Tibial artery (tissue), 4 donors: ENCODE results near the gene PRCD.
A peak's percentile ranks its signal among the peaks of the same experiment; 100 is the strongest.

ENCODE experiments used
- DNase-seq, 2 donors: peaks; one replicate each; pipeline ENCODE4 v3.0.0-alpha.2; 2019
- H3K27ac ChIP-seq, 2 donors: fragments of 200-600 bp; sonication (generic) in 1 of 2; 1 replicate in 1 of 2; 2 replicates in 1 of 2; pipeline ENCODE4 v1.5.1; 2018 to 2019; ENCODE audit warnings: mild to moderate bottlenecking in 1 of 2
- H3K27me3 ChIP-seq, 2 donors: fragments of 200-600 bp; sonication (generic) in 1 of 2; one replicate each; pipeline versions ENCODE4 v1.5.1 to v1.6.0; 2016 to 2019
- H3K36me3 ChIP-seq, 3 donors: fragments of 200-600 bp; sonication (generic) in 2 of 3; one replicate each; pipeline ENCODE4 v1.5.1; 2016 to 2019; ENCODE audit warnings: mild to moderate bottlenecking in 2 of 3
- H3K4me1 ChIP-seq, 4 donors: fragments of 200-600 bp; sonication (generic) in 2 of 4; 1 replicate in 3 of 4; 2 replicates in 1 of 4; pipeline ENCODE4 v1.5.1; 2016 to 2019
- H3K4me3 ChIP-seq, 2 donors: fragments of 200-600 bp; sonication (generic) in 1 of 2; 1 replicate in 1 of 2; 2 replicates in 1 of 2; pipeline ENCODE4 v1.5.1; 2018 to 2019; ENCODE audit warnings: mild to moderate bottlenecking in 2 of 2
- H3K9me3 ChIP-seq, 3 donors: fragments of 200-600 bp; sonication (generic) in 1 of 3; one replicate each; pipeline ENCODE4 v1.5.1; 2016 to 2019
- intact Hi-C: fragments of 100-400 bp; cut with DNase I; formaldehyde crosslinking; loops from one replicate; pipeline ENCODE4 v1.15.0; 2023; ENCODE audit warnings: low total_unique reads
- TF ChIP-seq, protein P1 (sequence below), 2 experiments: fragments of 200-600 bp in 1 of 2; fragments of 450-650 bp in 1 of 2; IDR thresholded peaks; one replicate each; pipeline ENCODE4 v1.5.1; 2017 to 2019; ENCODE audit warnings: antibody characterized with exemption in 2 of 2, mild to moderate bottlenecking in 1 of 2, moderate library complexity in 1 of 2

Gene PRCD

DNA sequence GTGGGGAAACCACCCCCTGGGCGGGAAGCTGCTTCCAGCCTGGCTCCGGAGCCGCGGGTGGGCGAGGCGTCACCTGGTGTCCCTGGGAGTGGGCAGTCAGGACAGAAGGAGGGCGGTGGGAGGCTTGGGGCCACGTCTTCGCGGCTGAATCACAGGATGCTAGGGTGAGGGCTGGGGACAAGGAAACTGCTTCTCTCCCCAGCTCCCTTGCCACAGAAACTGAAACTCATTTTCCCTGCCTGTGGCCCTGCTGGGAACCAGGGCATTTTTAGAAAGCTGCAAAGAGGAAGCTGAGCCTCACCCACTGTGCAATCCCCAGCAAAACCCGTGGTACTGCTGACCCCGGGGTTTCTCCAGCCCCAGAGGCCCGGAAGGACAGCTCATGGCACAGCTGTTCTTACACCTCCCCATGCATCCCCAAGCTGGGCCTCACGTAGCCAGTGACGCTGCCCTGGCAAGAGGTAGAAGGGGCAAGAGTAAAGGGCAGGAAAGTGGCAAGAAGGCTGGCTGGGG is 46.8 kb upstream of the PRCD start:
- peak; percentile 78 to 84 for DNase-seq
- intact Hi-C loops, result no loop called here
- peaks cover 0 to 17% (median 8%) of the 10 kb centered on the region in 4 donors for H3K4me1 ChIP-seq

DNA sequence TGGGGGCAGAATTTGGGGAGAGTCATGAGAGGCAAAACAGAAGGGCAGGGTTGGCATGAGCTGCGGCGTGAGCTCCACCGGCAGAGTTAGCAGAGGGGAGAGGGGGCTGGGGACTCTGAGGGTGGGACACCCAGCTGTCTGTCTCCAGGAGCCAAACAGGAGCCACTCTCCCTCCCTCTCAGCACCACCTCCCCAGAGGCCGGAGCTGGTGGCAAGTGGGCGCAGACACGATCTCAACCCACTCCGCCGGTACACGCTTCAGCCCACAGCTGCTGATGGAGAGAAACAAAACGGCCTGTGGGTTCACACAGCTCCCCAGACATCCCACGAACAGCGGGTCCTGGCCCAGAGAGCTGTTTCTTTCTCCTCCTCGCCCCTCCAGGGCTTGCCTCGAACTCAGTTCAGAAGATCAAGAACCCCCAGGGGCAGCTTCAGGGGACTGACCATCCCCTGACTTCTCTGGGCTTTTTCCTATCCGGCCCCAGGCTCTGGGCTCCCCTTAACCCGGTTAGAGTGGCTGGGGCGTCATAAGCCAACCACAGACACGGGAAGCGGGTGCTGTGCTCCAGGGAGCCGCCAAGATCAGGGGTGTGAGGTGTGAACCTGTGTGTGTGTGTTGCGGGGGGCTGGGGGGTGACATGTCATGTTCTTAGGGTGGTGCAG is 46.2 kb upstream of the PRCD start:
- TF ChIP-seq, protein P1, sequence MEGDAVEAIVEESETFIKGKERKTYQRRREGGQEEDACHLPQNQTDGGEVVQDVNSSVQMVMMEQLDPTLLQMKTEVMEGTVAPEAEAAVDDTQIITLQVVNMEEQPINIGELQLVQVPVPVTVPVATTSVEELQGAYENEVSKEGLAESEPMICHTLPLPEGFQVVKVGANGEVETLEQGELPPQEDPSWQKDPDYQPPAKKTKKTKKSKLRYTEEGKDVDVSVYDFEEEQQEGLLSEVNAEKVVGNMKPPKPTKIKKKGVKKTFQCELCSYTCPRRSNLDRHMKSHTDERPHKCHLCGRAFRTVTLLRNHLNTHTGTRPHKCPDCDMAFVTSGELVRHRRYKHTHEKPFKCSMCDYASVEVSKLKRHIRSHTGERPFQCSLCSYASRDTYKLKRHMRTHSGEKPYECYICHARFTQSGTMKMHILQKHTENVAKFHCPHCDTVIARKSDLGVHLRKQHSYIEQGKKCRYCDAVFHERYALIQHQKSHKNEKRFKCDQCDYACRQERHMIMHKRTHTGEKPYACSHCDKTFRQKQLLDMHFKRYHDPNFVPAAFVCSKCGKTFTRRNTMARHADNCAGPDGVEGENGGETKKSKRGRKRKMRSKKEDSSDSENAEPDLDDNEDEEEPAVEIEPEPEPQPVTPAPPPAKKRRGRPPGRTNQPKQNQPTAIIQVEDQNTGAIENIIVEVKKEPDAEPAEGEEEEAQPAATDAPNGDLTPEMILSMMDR (IDR thresholded peaks at IDR 0.05), result no peak
- peak in 1 of 2 donors; percentile 66 for DNase-seq
- Histone ChIP-seq H3K36me3 (no peaks in the 10 kb centered on the region), H3K27me3 (no peaks in the 10 kb centered on the region), H3K4me3 (no peak overlapping the region), H3K9me3 (no peaks in the 10 kb centered on the region), H3K27ac (peak overlapping the region; percentile 19 to 21), H3K4me1 (peaks cover 0 to 23% (median 14%) of the 10 kb centered on the region in 4 donors)
- intact Hi-C loops, result no loop called here

More for the DNA sequence above, 46.8 kb upstream of the PRCD start:
- Histone ChIP-seq H3K36me3 (no peaks in the 10 kb centered on the region), H3K4me3 (no peak overlapping the region), H3K27ac (peak overlapping the region; percentile 21 to 29), H3K27me3 (no peaks in the 10 kb centered on the region), H3K9me3 (no peaks in the 10 kb centered on the region)
- TF ChIP-seq, protein P1 (IDR thresholded peaks at IDR 0.05), result no peak

DNA sequence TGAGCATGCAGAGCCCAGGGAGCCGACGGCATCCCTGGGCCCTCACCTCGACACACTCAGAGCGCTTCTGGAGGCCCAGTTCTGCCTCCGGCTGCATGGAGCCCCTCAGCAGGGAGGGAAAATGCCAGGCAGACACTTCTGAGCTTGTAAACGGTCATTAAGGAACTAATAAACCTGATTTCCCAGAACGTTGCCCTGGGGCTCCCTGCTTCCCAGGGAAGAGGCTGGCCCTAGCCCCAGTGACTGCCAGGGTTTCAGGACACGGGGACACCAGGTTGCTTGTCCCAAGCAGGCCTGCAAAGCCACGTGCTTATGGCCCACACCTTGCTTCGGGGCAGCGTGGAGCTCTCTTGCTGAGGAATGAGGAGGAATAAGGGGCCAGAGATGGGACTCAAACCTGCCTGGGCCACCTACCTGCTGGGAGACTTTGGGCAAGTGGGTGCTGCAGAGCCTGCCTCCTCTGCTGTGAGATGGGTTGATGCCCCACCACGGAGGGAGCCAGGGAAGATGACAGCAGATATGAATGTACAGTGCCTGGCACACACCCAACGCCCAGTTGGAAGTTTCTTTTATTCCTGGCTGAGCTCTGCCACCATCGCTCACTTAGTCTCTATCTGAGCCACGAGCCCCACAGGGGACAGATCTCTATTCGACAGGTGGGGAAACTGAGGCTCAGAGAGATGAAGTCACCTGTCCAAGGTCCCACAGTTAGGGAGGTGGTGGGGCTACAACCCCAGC is 44.0 kb upstream of the PRCD start:
- Histone ChIP-seq H3K27ac (no peak overlapping the region), H3K27me3 (no peaks in the 10 kb centered on the region), H3K9me3 (no peaks in the 10 kb centered on the region), H3K36me3 (no peaks in the 10 kb centered on the region), H3K4me1 (peaks cover 0 to 43% (median 29%) of the 10 kb centered on the region in 4 donors), H3K4me3 (no peak overlapping the region)
- TF ChIP-seq, protein P1 (IDR thresholded peaks at IDR 0.05), result no peak
- intact Hi-C loops, result no loop called here
- DNase-seq, result no peak

DNA sequence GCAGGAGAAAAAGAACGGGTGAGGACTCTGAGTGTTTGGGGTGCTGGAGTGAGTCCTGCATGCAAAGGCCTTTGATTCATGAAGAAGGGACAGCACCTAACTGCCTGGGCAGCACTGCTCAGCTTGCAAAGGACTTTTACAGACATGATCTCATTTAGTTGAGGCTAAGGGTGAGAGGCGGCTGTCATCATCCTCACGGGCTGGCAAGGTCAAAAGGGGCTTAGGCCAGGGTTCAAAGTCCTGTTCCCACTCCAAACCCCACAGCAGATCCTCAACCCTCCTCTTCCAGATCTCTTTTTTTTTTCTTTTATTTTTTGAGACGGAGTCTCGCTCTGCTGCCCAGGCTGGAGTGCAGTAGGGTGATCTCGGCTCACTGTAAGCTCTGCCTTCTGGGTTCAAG is 43.4 kb upstream of the PRCD start:
- no peak for DNase-seq
- Histone ChIP-seq H3K4me1 (peaks cover 0 to 47% (median 32%) of the 10 kb centered on the region in 4 donors), H3K4me3 (no peak overlapping the region), H3K27me3 (no peaks in the 10 kb centered on the region), H3K27ac (no peak overlapping the region), H3K9me3 (no peaks in the 10 kb centered on the region), H3K36me3 (no peaks in the 10 kb centered on the region)
- intact Hi-C loops, result no loop called here
- TF ChIP-seq, protein P1 (IDR thresholded peaks at IDR 0.05), result no peak

DNA sequence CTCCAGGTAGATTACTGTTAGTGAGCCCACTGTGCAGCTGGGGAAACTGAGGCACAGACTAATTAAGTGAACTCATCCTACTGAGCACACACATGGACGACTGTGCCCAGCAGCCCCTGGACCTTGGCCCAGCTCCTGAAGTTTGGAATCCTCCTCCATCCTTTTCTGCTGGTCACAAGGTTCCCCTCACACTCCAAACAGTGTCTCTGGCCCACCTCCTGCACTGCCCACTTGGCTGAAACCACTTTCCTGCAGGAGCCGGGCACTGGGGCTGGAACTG is 42.2 kb upstream of the PRCD start:
- intact Hi-C loops, result no loop called here
- no peaks in the 10 kb centered on the region for H3K36me3 ChIP-seq
- H3K4me3 ChIP-seq, result peak overlapping the region; percentile 20 to 24
- H3K9me3 ChIP-seq, result no peaks in the 10 kb centered on the region
- TF ChIP-seq, protein P1 (IDR thresholded peaks at IDR 0.05), result no peak
- peak overlapping the region; percentile 76 to 85 for H3K27ac ChIP-seq
- H3K27me3 ChIP-seq, result no peaks in the 10 kb centered on the region
- H3K4me1 ChIP-seq, result peaks cover 0 to 56% (median 42%) of the 10 kb centered on the region in 4 donors
- DNase-seq, result no peak
